Measurements from ENCODE around the gene C6orf89. TPM values are rescaled to one million over a fixed set of nuclear protein-coding genes. Genes with fewer than 3 reads are reported as not detected.
A peak's percentile ranks its signal among the peaks of the same experiment; 100 is the strongest.

C6orf89 gene
- total and polyA plus RNA-seq, 2 donors (not counting 1 experiment from before 2014, with no cell fraction given) = 47.1 to 66.7 TPM

DNA sequence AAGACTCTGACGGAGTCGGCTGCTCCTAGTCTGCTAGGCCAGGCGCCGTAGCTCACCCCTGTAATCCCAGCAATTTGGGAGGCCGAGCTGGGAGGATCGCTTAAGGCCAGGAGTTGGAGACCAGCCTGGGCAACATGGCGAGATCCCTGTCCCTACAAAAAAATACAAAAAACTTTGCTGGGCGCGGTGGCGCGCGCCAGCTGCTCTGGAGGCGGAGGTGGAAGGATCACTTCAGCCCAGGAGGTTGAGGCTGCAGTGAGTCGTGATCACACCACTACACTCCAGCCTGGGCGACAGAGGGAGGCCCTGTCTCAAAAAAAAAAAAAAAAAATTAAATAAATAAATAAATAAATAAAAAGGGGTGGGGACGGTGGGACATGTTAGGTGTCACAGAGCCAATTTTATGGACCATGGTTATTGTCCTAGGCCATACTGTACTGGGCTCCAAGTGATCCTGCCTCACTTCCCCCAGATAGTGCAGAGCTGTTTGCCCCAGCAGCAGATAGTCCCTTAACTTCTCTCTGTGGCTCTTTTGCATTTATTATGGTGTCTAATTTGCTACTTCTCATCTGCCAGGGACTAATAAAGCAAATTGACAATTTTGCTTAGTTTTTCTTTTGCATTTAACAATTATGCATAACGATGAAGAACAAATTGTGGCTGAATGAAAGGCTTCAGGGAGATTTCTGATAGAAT lies 74.0 kb downstream of the C6orf89 start:
- H3K79me2 ChIP-seq (ENCODE audit: control insufficient read depth, insufficient read depth, low read length) = no peaks in the 10 kb centered on the region
- H3K36me3 ChIP-seq (ENCODE audit: control insufficient read depth, insufficient read depth, low read length) = no peaks in the 10 kb centered on the region
- H3K9me3 ChIP-seq (ENCODE audit: control insufficient read depth, insufficient read depth, low read depth, low read length) = no peaks in the 10 kb centered on the region
- no peak overlapping the region for H3K4me3 ChIP-seq (replicated peaks in 1 of 4; ENCODE audit: control extremely low read depth in 1 of 4, insufficient read depth in 1 of 4, low read depth in 3 of 4, low read length in 4 of 4)
- no peaks in the 10 kb centered on the region for H4K20me1 ChIP-seq (ENCODE audit: control insufficient read depth, extremely low read depth, insufficient read depth, low read length)
- no peaks in the 10 kb centered on the region for H3K4me1 ChIP-seq (ENCODE audit: control insufficient read depth, extremely low read depth, insufficient read depth, low read length)
- DNase-seq (ENCODE audit: low read depth in 2 of 2) = no peak
- peaks cover 2% of the 10 kb centered on the region for H3K27me3 ChIP-seq (ENCODE audit: control insufficient read depth, insufficient read depth, low read length)
- no peak overlapping the region for H3K9ac ChIP-seq (ENCODE audit: insufficient read depth, low read length)
- no peak overlapping the region for H3K4me2 ChIP-seq (ENCODE audit: extremely low read depth, insufficient read depth, low read length)
- no peak overlapping the region for H3K27ac ChIP-seq (ENCODE audit: insufficient read depth, low read length)
- no peak overlapping the region for H2AFZ ChIP-seq (ENCODE audit: low read length)
- TF ChIP-seq EZH2 (IDR thresholded peaks at IDR 0.05; ENCODE audit: low read length, missing control alignments) = no peak
- TF ChIP-seq, protein P1, sequence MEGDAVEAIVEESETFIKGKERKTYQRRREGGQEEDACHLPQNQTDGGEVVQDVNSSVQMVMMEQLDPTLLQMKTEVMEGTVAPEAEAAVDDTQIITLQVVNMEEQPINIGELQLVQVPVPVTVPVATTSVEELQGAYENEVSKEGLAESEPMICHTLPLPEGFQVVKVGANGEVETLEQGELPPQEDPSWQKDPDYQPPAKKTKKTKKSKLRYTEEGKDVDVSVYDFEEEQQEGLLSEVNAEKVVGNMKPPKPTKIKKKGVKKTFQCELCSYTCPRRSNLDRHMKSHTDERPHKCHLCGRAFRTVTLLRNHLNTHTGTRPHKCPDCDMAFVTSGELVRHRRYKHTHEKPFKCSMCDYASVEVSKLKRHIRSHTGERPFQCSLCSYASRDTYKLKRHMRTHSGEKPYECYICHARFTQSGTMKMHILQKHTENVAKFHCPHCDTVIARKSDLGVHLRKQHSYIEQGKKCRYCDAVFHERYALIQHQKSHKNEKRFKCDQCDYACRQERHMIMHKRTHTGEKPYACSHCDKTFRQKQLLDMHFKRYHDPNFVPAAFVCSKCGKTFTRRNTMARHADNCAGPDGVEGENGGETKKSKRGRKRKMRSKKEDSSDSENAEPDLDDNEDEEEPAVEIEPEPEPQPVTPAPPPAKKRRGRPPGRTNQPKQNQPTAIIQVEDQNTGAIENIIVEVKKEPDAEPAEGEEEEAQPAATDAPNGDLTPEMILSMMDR (conservative IDR thresholded peaks at IDR 0.05 in 1 of 2, IDR thresholded peaks at IDR 0.05 in 1 of 2; ENCODE audit: low read depth in 1 of 2, low read length in 2 of 2) = no peak

DNA sequence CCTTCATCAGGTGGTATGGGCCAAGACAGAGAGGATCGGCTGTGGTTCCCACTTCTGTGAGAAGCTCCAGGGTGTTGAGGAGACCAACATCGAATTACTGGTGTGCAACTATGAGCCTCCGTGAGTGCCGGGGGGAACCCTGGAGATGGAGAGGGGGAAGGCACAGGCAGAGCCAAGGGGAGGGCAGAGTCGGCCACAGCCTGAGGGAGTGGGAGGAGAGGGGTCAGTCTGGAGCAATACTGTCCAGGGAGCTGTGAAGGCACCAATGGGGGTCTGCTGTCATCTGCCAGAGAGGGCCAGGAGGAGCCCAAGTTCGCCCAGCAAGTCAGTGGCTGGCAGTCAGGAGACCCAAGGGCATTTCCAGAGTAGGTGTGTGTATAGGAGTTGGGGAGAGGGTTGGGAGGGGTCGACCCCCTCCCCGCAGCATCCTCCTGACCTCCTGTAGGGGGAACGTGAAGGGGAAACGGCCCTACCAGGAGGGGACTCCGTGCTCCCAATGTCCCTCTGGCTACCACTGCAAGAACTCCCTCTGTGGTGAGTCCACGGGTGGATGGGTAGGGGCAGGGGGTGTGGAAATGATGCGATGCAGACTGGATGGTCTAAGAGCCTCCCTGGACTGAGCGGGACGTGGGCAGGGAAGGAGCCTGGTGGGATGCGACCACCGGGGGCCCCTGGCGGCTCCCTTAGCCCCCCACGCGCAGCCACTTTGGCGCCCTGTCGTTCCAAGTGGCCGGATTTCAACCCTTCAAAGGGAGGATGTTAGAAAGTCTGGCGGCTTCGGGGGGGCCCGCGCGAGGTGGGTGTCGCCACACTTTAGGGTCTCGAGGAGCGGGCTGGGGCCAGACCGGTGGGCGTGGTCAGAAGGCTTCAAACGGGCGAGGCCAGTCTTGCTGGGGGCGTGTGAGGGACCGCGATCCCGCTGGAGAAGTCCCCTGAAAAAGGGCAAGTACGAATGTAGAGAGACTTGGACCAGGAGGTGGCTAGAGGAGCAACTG lies 76.0 kb downstream of the C6orf89 start:
- H3K27ac ChIP-seq (ENCODE audit: insufficient read depth, low read length) = no peak overlapping the region
- H2AFZ ChIP-seq (ENCODE audit: low read length) = no peak overlapping the region
- H3K9me3 ChIP-seq (ENCODE audit: control insufficient read depth, insufficient read depth, low read depth, low read length) = no peaks in the 10 kb centered on the region
- H3K36me3 ChIP-seq (ENCODE audit: control insufficient read depth, insufficient read depth, low read length) = no peaks in the 10 kb centered on the region
- H3K27me3 ChIP-seq (ENCODE audit: control insufficient read depth, insufficient read depth, low read length) = no peaks in the 10 kb centered on the region
- H4K20me1 ChIP-seq (ENCODE audit: control insufficient read depth, extremely low read depth, insufficient read depth, low read length) = no peaks in the 10 kb centered on the region
- TF ChIP-seq EZH2 (IDR thresholded peaks at IDR 0.05; ENCODE audit: low read length, missing control alignments) = no peak
- TF ChIP-seq, protein P1 (conservative IDR thresholded peaks at IDR 0.05 in 1 of 2, IDR thresholded peaks at IDR 0.05 in 1 of 2; ENCODE audit: low read depth in 1 of 2, low read length in 2 of 2) = no peak
- no peak overlapping the region for H3K9ac ChIP-seq (ENCODE audit: insufficient read depth, low read length)
- H3K4me3 ChIP-seq (replicated peaks in 1 of 4; ENCODE audit: control extremely low read depth in 1 of 4, insufficient read depth in 1 of 4, low read depth in 3 of 4, low read length in 4 of 4) = no peak overlapping the region
- no peak overlapping the region for H3K4me2 ChIP-seq (ENCODE audit: extremely low read depth, insufficient read depth, low read length)
- no peaks in the 10 kb centered on the region for H3K79me2 ChIP-seq (ENCODE audit: control insufficient read depth, insufficient read depth, low read length)
- no peak for DNase-seq (ENCODE audit: low read depth in 2 of 2)
- no peaks in the 10 kb centered on the region for H3K4me1 ChIP-seq (ENCODE audit: control insufficient read depth, extremely low read depth, insufficient read depth, low read length)

DNA sequence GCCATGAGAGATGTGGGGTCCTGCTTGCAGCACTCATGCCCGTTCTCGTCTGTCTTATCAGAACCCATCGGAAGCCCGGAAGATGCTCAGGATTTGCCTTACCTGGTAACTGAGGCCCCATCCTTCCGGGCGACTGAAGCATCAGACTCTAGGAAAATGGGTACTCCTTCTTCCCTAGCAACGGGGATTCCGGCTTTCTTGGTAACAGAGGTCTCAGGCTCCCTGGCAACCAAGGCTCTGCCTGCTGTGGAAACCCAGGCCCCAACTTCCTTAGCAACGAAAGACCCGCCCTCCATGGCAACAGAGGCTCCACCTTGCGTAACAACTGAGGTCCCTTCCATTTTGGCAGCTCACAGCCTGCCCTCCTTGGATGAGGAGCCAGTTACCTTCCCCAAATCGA lies 77.1 kb downstream of the C6orf89 start:
- no peak overlapping the region for H2AFZ ChIP-seq (ENCODE audit: low read length)

More for the DNA sequence above, 77.1 kb downstream of the C6orf89 start:
- no peak for TF ChIP-seq EZH2 (IDR thresholded peaks at IDR 0.05; ENCODE audit: low read length, missing control alignments)
- TF ChIP-seq, protein P1 (conservative IDR thresholded peaks at IDR 0.05 in 1 of 2, IDR thresholded peaks at IDR 0.05 in 1 of 2; ENCODE audit: low read depth in 1 of 2, low read length in 2 of 2) = no peak
- Histone ChIP-seq H3K79me2 (ENCODE audit: control insufficient read depth, insufficient read depth, low read length) (no peaks in the 10 kb centered on the region), H3K27me3 (ENCODE audit: control insufficient read depth, insufficient read depth, low read length) (no peaks in the 10 kb centered on the region), H3K36me3 (ENCODE audit: control insufficient read depth, insufficient read depth, low read length) (peaks cover 5% of the 10 kb centered on the region), H3K9ac (ENCODE audit: insufficient read depth, low read length) (no peak overlapping the region), H3K27ac (ENCODE audit: insufficient read depth, low read length) (no peak overlapping the region), H3K4me1 (ENCODE audit: control insufficient read depth, extremely low read depth, insufficient read depth, low read length) (no peaks in the 10 kb centered on the region), H3K4me3 (replicated peaks in 1 of 4; ENCODE audit: control extremely low read depth in 1 of 4, insufficient read depth in 1 of 4, low read depth in 3 of 4, low read length in 4 of 4) (no peak overlapping the region), H3K4me2 (ENCODE audit: extremely low read depth, insufficient read depth, low read length) (no peak overlapping the region), H4K20me1 (ENCODE audit: control insufficient read depth, extremely low read depth, insufficient read depth, low read length) (no peaks in the 10 kb centered on the region), H3K9me3 (ENCODE audit: control insufficient read depth, insufficient read depth, low read depth, low read length) (no peaks in the 10 kb centered on the region)
- DNase-seq (ENCODE audit: low read depth in 2 of 2) = peak in 1 of 2 donors; percentile 57

All from fibroblast of lung (primary cell).